HepG2 (cell line): ENCODE measurements around the gene ATP5F1E. TPM values are rescaled to one million over a fixed set of nuclear protein-coding genes. Genes with fewer than 3 reads are reported as not detected.

ENCODE experiments used
- ARID5B ChIP-seq: IDR thresholded peaks from 2 replicates; pipeline ENCODE4 v1.4.0; 2020; ENCODE audit warnings: mild to moderate bottlenecking, missing genetic modification reagents
- BRD4 ChIP-seq: sonication (generic); formaldehyde crosslinking; IDR thresholded peaks from 2 replicates; pipeline ENCODE4 v1.4.0; 2020; ENCODE audit warnings: missing genetic modification reagents
- DNMT1 ChIP-seq: sonication (generic); formaldehyde crosslinking; IDR thresholded peaks from 2 replicates; pipeline ENCODE4 v1.5.1; 2020; ENCODE audit warnings: mild to moderate bottlenecking, missing genetic modification reagents
- DRAP1 ChIP-seq: IDR thresholded peaks from 2 replicates; pipeline ENCODE4 v1.6.1; 2016; ENCODE audit warnings: missing genetic modification reagents, missing compliant biosample characterization
- ETV5 ChIP-seq: IDR thresholded peaks from 2 replicates; pipeline ENCODE4 v1.6.1; 2018; ENCODE audit warnings: missing biosample characterization, missing genetic modification reagents, inconsistent platforms, borderline replicate concordance
- FOXA1 ChIP-seq, 2 experiments: fragments of 450-650 bp in 1 of 2; sonication (generic) in 1 of 2; formaldehyde crosslinking in 1 of 2; IDR thresholded peaks; 2 replicates each; pipeline versions ENCODE4 v1.4.0 to v1.6.1; 2016 to 2020; ENCODE audit warnings: missing genetic modification reagents in 1 of 2
- HNF4A ChIP-seq: sonication (generic); formaldehyde crosslinking; IDR thresholded peaks from 2 replicates; pipeline ENCODE4 v1.4.0; 2020; ENCODE audit warnings: missing genetic modification reagents
- HNF4G ChIP-seq, 2 experiments: sonication (generic) in 1 of 2; formaldehyde crosslinking in 1 of 2; IDR thresholded peaks; 2 replicates each; pipeline versions ENCODE4 v1.4.0 to v1.6.1; 2011 to 2020; ENCODE audit warnings: borderline replicate concordance in 2 of 2, low read depth in 2 of 2, mild to moderate bottlenecking in 2 of 2, low read length in 1 of 2, missing genetic modification reagents in 1 of 2, moderate library complexity in 1 of 2
- HOXA3 ChIP-seq: sonication (generic); formaldehyde crosslinking; IDR thresholded peaks from 2 replicates; pipeline ENCODE4 v1.5.0; 2020; ENCODE audit warnings: missing genetic modification reagents
- KAT7 ChIP-seq: IDR thresholded peaks from 2 replicates; pipeline ENCODE4 v1.6.1; 2018; ENCODE audit warnings: borderline replicate concordance, missing compliant biosample characterization
- KLF16 ChIP-seq, 2 experiments: sonication (generic) in 1 of 2; formaldehyde crosslinking in 1 of 2; IDR thresholded peaks; 2 replicates each; pipeline versions ENCODE4 v1.6.1 to v1.8.0; 2016 to 2023; ENCODE audit warnings: missing genetic modification reagents in 2 of 2, missing compliant biosample characterization in 1 of 2
- LBX2 ChIP-seq: sonication (generic); formaldehyde crosslinking; IDR thresholded peaks from 2 replicates; pipeline ENCODE4 v1.5.0; 2020; ENCODE audit warnings: missing genetic modification reagents, mild to moderate bottlenecking, borderline replicate concordance
- NCOA1 ChIP-seq: sonication (generic); formaldehyde crosslinking; IDR thresholded peaks from 2 replicates; pipeline ENCODE4 v1.9.0; 2021; ENCODE audit warnings: missing genetic modification reagents
- NCOR1 ChIP-seq: fragments of 200-600 bp; sonication (generic); IDR thresholded peaks from 2 replicates; pipeline ENCODE4 v1.7.0; 2017; ENCODE audit warnings: antibody characterized with exemption, low read length, borderline replicate concordance
- TEAD2 ChIP-seq: sonication (generic); formaldehyde crosslinking; IDR thresholded peaks from 2 replicates; pipeline ENCODE4 v1.9.0; 2021; ENCODE audit warnings: missing genetic modification reagents
- THAP11 ChIP-seq: IDR thresholded peaks from 2 replicates; pipeline ENCODE4 v1.6.1; 2016; ENCODE audit warnings: missing biosample characterization, missing genetic modification reagents
- THRA ChIP-seq: sonication (generic); formaldehyde crosslinking; IDR thresholded peaks from 2 replicates; pipeline ENCODE4 v1.4.0; 2020; ENCODE audit warnings: missing genetic modification reagents, borderline replicate concordance
- TMF1 ChIP-seq: sonication (generic); formaldehyde crosslinking; IDR thresholded peaks from 2 replicates; pipeline ENCODE4 v1.8.1; 2022; ENCODE audit warnings: low read depth, missing genetic modification reagents
- ZBTB44 ChIP-seq: sonication (generic); formaldehyde crosslinking; IDR thresholded peaks from 2 replicates; pipeline ENCODE4 v1.4.0; 2020; ENCODE audit warnings: missing genetic modification reagents
- ZFP1 ChIP-seq: IDR thresholded peaks from 2 replicates; pipeline ENCODE4 v1.6.1; 2016
- polyA plus RNA-seq, 8 experiments: library from polyadenylated mRNA; depleted of rRNA in 3 of 8; stranded (reverse) in 7 of 8; unstranded in 1 of 8; fragments of >200 nt; fragmentation: Illumina TruSeq in 4 of 8; extraction: Trizol in 4 of 8; gene quantifications; 2 replicates each; pipeline versions ENCODE4 v1.2.1 to v1.2.3, GENCODE V29; 2011 to 2016; ENCODE audit warnings: low read depth in 4 of 8, missing spikeins in 1 of 8, mixed read lengths in 1 of 8; ENCODE audit not compliant: insufficient read depth in 1 of 8
- total RNA-seq, 5 experiments: library from RNA; depleted of rRNA; stranded (reverse); fragments of >200 nt; fragmentation: Illumina TruSeq; extraction: Trizol; gene quantifications; 2 replicates each; pipeline ENCODE4 v1.2.3, GENCODE V29; 2016; ENCODE audit warnings: low read depth in 1 of 5

The ATP5F1E gene
- total and polyA plus RNA-seq, 2 of the 13 experiments (the other 11 are each of a cell fraction or from before 2014, with no cell fraction given): 121 to 134 TPM

- TF ChIP-seq KLF16 (CRISPR knock-in tag; IDR thresholded peaks at IDR 0.05) (peak in 1 of 2 experiments; percentile 58; a peak in 1 of 4 replicates), ETV5 (CRISPR knock-in tag) (no peak; the same call in 1 of the 2 replicates), BRD4 (CRISPR knock-in tag) (0 out of 2 replicates have a peak, but pooled peaks have one; percentile 30), ARID5B (CRISPR knock-in tag) (peak; percentile 76), ZBTB44 (CRISPR knock-in tag) (no peak), TMF1 (CRISPR knock-in tag) (no peak), HOXA3 (CRISPR knock-in tag) (peak; percentile 44; the same call in 1 of the 2 replicates), THRA (CRISPR knock-in tag) (peak; percentile 38; the same call in 1 of the 2 replicates), LBX2 (CRISPR knock-in tag) (0 out of 2 replicates have a peak, but pooled peaks have one; percentile 44), FOXA1 (IDR thresholded peaks at IDR 0.05) (no peak), FOXA1 (CRISPR knock-in tag; IDR thresholded peaks at IDR 0.05) (peak; percentile 81), DRAP1 (CRISPR knock-in tag) (0 out of 2 replicates have a peak, but pooled peaks have one; percentile 33), ZFP1 (CRISPR knock-in tag) (0 out of 2 replicates have a peak, but pooled peaks have one; percentile 29), KAT7 (CRISPR knock-in tag) (no peak), NCOA1 (CRISPR knock-in tag) (peak; percentile 76; the same call in 1 of the 2 replicates), HNF4A (0 out of 2 replicates have a peak, but pooled peaks have one; percentile 4), THAP11 (CRISPR knock-in tag) (peak; percentile 54; the same call in 1 of the 2 replicates), NCOR1 (peak; percentile 57; the same call in 1 of the 2 replicates), TEAD2 (CRISPR knock-in tag) (0 out of 2 replicates have a peak, but pooled peaks have one; percentile 28), HNF4G (IDR thresholded peaks at IDR 0.05; ENCODE audit: borderline replicate concordance, low read depth, low read length) (no peak), HNF4G (CRISPR knock-in tag; IDR thresholded peaks at IDR 0.05; ENCODE audit: borderline replicate concordance, low read depth) (0 out of 2 replicates have a peak, but pooled peaks have one; percentile 21), DNMT1 (CRISPR knock-in tag) (peak; percentile 90; the same call in 1 of the 2 replicates)
Measured at GRCh38 chr20:58995461-58996225, 36.5 kb downstream of the ATP5F1E start (continued).
